Osteoblast (primary cell): ENCODE results near the gene ECPAS. TPM values are rescaled to one million over a fixed set of nuclear protein-coding genes. Genes with fewer than 3 reads are reported as not detected.

ENCODE experiments used
- DNase-seq: peaks from one replicate; pipeline ENCODE4 v3.0.0; 2011; ENCODE audit warnings: low spot score, mixed read lengths; ENCODE audit not compliant: insufficient read length; ENCODE audit errors: missing footprints
- H2AFZ ChIP-seq: 2 replicates; pipeline ENCODE4 v1.6.0; 2011; ENCODE audit warnings: mild to moderate bottlenecking, low read length
- H3K27ac ChIP-seq: 2 replicates; pipeline ENCODE4 v1.5.1; 2011; ENCODE audit warnings: mild to moderate bottlenecking, low read depth, low read length, moderate library complexity
- H3K27me3 ChIP-seq: 2 replicates; pipeline ENCODE4 v1.6.0; 2012; ENCODE audit warnings: mild to moderate bottlenecking, control low read depth, inconsistent platforms, low read length, moderate library complexity; ENCODE audit not compliant: insufficient read depth
- H3K36me3 ChIP-seq: 2 replicates; pipeline ENCODE4 v1.5.1; 2011; ENCODE audit warnings: mild to moderate bottlenecking, low read length, control low read depth, moderate library complexity; ENCODE audit not compliant: insufficient read depth
- H3K4me1 ChIP-seq: 2 replicates; pipeline ENCODE4 v1.5.1; 2011; ENCODE audit warnings: mild to moderate bottlenecking, low read length, control low read depth, moderate library complexity; ENCODE audit not compliant: insufficient read depth
- H3K4me2 ChIP-seq: 2 replicates; pipeline ENCODE4 v1.6.0; 2011; ENCODE audit warnings: mild to moderate bottlenecking, low read length; ENCODE audit not compliant: insufficient read depth
- H3K4me3 ChIP-seq: fragments of 200-600 bp; sonication (generic); 3 replicates; pipeline ENCODE4 v1.5.1; 2012; ENCODE audit warnings: mild to moderate bottlenecking, low read length, inconsistent platforms; ENCODE audit not compliant: insufficient read depth
- H3K79me2 ChIP-seq: 2 replicates; pipeline ENCODE4 v1.6.0; 2012; ENCODE audit warnings: mild to moderate bottlenecking, low read length, control low read depth, inconsistent platforms; ENCODE audit not compliant: insufficient read depth
- H3K9me3 ChIP-seq: 2 replicates; pipeline ENCODE4 v1.5.1; 2011; ENCODE audit warnings: low read depth, low read length, control low read depth
- H4K20me1 ChIP-seq: 2 replicates; pipeline ENCODE4 v1.6.0; 2012; ENCODE audit warnings: mild to moderate bottlenecking, low read length, control low read depth; ENCODE audit not compliant: insufficient read depth
- CTCF ChIP-seq: IDR thresholded peaks from 2 replicates; pipeline ENCODE4 v1.5.1; 2011; ENCODE audit warnings: mild to moderate bottlenecking, low read depth, low read length, moderate library complexity; ENCODE audit errors: extremely low read depth
- total RNA-seq: library from RNA; depleted of rRNA; stranded (reverse); fragments of >200 nt; gene quantifications from 2 replicates; pipeline ENCODE4 v1.2.3, GENCODE V29; 2012

ECPAS gene
- total RNA-seq, 1 donor, result 117 TPM

- H3K27me3 ChIP-seq, result no peaks in the 10 kb centered on the region
- H3K79me2 ChIP-seq, result peaks cover 99% of the 10 kb centered on the region
- TF ChIP-seq CTCF, result no peak
- H3K9me3 ChIP-seq, result no peaks in the 10 kb centered on the region
- no peak overlapping the region for H3K27ac ChIP-seq
- no peak overlapping the region for H3K4me3 ChIP-seq
- no peak overlapping the region for H3K4me2 ChIP-seq
- H2AFZ ChIP-seq, result no peak overlapping the region
- H3K36me3 ChIP-seq, result no peaks in the 10 kb centered on the region
- H4K20me1 ChIP-seq, result peaks cover 63% of the 10 kb centered on the region
- DNase-seq, result no peak
- H3K4me1 ChIP-seq, result no peaks in the 10 kb centered on the region
Observed at GRCh38 chr9:111475195-111475594, 9.0 kb downstream of the ECPAS start.

- Histone ChIP-seq H3K27ac (no peak overlapping the region), H3K36me3 (no peaks in the 10 kb centered on the region), H3K79me2 (peaks cover 98% of the 10 kb centered on the region), H4K20me1 (peaks cover 57% of the 10 kb centered on the region), H3K9me3 (no peaks in the 10 kb centered on the region), H3K4me2 (no peak overlapping the region), H2AFZ (no peak overlapping the region), H3K4me3 (no peak overlapping the region), H3K4me1 (no peaks in the 10 kb centered on the region), H3K27me3 (no peaks in the 10 kb centered on the region)
- no peak for TF ChIP-seq CTCF
- no peak for DNase-seq
Observed at GRCh38 chr9:111474385-111474784, 9.8 kb downstream of the ECPAS start.

DNA sequence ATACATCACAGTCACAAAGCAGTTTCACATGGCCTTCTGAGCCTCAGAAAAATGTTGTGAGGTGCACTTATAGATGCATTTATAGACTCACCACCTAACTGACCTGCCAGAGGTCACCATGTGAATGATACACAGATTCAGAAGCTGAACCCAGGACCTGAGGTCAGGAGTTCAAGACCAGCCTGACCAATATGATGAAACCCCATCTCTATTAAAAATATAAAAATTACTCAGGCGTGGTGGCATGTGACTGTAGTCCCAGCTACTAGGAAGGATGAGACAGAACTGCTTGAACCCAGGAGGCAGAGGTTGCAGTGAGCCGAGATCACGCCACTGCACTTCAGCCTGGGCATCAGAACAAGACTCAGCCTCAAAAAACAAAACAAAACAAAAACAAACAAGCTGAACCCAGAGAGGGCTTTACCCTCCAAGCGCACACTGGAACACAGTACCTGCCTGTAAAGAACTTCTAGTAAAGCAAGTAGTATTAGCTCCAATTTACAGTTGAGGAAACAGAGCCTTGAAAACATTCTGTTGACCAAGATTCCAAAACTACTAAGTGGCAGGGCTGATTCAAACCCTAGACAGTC is 16.3 kb downstream of the ECPAS start:
- TF ChIP-seq CTCF, result no peak
- H3K27me3 ChIP-seq, result no peaks in the 10 kb centered on the region

GRCh38 chr9:111463048-111463447 is 21.1 kb downstream of the ECPAS start:
- Histone ChIP-seq H3K4me3 (no peak overlapping the region), H2AFZ (no peak overlapping the region), H3K36me3 (no peaks in the 10 kb centered on the region), H3K4me2 (no peak overlapping the region), H3K4me1 (no peaks in the 10 kb centered on the region), H4K20me1 (peaks cover 43% of the 10 kb centered on the region), H3K9me3 (no peaks in the 10 kb centered on the region), H3K79me2 (peaks cover 98% of the 10 kb centered on the region), H3K27ac (no peak overlapping the region), H3K27me3 (no peaks in the 10 kb centered on the region)
- no peak for DNase-seq
- TF ChIP-seq CTCF, result no peak

More for the DNA sequence above, 16.3 kb downstream of the ECPAS start:
- peaks cover 97% of the 10 kb centered on the region for H3K79me2 ChIP-seq
- no peak overlapping the region for H3K27ac ChIP-seq
- no peak overlapping the region for H3K4me2 ChIP-seq
- no peak overlapping the region for H2AFZ ChIP-seq
- H3K4me1 ChIP-seq, result no peaks in the 10 kb centered on the region
- H3K4me3 ChIP-seq, result no peak overlapping the region
- H3K36me3 ChIP-seq, result no peaks in the 10 kb centered on the region
- no peak for DNase-seq
- no peaks in the 10 kb centered on the region for H3K9me3 ChIP-seq
- peaks cover 47% of the 10 kb centered on the region for H4K20me1 ChIP-seq
